NCI-H2029 (cell line): ENCODE data around the gene AHCYL2.
A peak's percentile ranks its signal among the peaks of the same experiment; 100 is the strongest.
"Not testable (repeated sequence)": the region's sequence is repeated elsewhere in the genome, so short reads cannot be mapped to it uniquely, and the experiment has no call there.

Source experiments
- DNase-seq: peaks from one replicate; lab custom pipeline; 2025; lab: John Stamatoyannopoulos, UW

The AHCYL2 gene

GRCh38 chr7:129285111-129285510 lies 60.3 kb downstream of the AHCYL2 start:
- no peak for DNase-seq

GRCh38 chr7:129292861-129293260 lies 68.0 kb downstream of the AHCYL2 start:
- no peak for DNase-seq

- no peak for DNase-seq
Measured at GRCh38 chr7:129295015-129295423, 70.2 kb downstream of the AHCYL2 start.

- DNase-seq: peak; percentile 6
Measured at GRCh38 chr7:129298268-129298893, 73.6 kb downstream of the AHCYL2 start.

DNA sequence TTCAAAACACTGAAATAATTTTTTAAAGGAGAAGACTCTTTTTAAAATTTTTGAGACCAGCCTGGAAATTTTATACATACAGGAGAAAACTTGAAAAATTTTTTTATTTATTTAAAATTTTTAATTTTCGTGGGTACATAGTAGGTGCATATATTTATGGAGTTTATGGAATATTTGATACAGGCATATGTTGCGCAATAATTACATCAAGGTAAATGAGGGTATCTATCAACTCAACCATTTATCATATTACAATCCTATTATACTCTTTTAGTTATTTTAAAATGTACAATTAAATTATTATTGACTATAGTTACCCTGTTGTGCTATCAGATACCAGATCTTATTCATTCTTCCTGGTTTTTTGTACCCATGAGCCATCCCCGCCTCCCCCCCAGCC lies 75.1 kb downstream of the AHCYL2 start:
- no peak for DNase-seq

DNA sequence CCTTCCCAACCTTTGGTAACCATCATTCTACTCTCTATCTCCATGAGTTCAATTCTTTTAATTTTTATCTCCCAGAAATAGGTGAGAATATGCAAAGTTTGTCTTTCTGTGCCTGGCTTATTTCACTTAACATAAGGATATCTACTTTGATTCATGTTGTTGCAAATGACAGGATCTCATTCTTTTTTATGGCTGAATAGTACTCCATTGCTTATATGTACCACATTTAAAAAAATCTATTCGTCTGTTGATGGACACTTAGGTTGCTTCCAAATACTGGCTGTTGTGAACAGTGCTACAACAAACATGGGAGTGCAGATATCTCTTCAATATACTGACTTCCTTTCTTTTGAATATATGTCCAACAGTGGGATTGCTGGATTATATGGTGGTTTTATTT lies 75.5 kb downstream of the AHCYL2 start:
- DNase-seq: not testable (repeated sequence)

DNA sequence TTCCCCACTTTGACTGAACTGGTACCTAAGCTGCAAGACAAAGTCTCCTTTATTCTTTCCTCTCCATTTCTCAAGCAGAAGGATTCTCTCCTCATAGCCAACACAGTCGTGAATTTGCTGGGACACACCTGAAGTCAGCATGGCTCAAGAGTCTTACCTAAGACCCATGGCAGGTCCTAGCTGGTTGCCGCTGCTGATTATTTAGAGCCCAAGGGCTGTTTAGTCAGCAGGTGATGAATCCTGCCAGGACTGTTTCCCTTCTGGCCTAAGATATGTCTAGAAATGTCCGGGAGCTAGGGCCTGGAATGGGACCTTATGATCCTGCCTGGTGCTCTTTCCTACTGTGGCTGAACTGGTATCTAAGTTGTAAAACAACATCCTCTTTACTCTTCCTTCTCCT lies 82.8 kb downstream of the AHCYL2 start:
- DNase-seq: no peak

GRCh38 chr7:129308047-129308446 lies 83.2 kb downstream of the AHCYL2 start:
- DNase-seq: no peak

- DNase-seq: no peak
Measured at GRCh38 chr7:129311429-129311828, 86.6 kb downstream of the AHCYL2 start.

DNA sequence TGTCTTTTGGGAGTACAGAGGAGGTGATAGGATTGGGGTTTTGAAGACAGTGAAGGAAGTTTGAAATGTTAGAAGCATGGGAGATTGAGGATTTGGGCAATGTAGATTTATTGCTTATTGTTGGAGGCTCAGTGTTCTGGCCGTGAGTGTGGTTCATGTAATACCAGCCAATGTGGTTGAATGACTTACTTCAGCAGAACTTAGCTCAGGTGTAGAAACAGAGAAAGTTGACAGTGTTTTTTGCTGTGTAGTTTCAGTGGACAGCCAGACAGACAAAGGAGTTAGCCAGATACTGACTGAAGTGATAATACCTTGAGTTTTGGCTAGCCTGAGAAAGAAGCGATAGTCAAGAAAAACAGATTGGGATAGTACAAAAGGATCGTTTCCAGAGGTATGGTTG lies 88.5 kb downstream of the AHCYL2 start:
- DNase-seq: no peak

DNA sequence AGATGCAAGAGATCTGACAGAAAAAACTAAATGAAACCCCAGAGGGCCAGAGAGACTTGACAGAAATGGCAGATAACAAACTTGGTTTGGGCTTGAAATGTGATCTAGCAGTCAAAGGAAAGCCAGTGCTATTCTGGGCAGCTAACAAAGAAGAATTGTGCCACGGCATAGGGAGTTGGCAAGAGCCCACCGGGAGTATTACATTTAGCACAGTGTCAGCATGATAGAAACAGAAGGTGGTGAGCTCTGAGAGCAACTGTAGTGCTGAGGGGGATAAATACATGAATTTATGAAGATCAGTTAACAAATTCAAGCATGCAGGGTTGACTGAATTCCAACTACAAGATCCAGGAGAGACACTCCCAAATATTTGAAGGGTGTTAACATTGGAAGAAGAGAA lies 91.1 kb downstream of the AHCYL2 start:
- DNase-seq: no peak

DNA sequence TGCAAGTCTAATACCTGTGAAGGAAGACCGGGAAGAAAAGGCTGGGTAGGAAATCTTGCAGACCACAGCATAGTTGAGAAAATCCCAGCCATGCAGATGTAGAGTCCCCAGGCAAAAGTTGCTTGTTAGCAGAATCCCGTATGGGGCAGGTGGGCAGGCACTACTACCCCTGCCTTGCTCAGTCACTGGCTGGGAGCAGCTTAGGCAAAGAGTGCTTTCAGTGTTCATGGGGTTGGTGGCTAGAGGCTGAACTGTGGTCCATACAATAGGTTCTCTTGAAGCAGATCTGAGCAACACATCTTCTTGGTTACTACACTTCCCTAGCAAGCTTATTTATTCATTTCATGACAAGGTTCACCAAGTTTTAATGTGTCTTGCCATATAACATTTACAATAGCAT lies 92.6 kb downstream of the AHCYL2 start:
- DNase-seq: no peak

- no peak for DNase-seq
Measured at GRCh38 chr7:129327076-129327475, 102.2 kb downstream of the AHCYL2 start.

- no peak for DNase-seq
Measured at GRCh38 chr7:129332254-129333035, 107.6 kb downstream of the AHCYL2 start.

DNA sequence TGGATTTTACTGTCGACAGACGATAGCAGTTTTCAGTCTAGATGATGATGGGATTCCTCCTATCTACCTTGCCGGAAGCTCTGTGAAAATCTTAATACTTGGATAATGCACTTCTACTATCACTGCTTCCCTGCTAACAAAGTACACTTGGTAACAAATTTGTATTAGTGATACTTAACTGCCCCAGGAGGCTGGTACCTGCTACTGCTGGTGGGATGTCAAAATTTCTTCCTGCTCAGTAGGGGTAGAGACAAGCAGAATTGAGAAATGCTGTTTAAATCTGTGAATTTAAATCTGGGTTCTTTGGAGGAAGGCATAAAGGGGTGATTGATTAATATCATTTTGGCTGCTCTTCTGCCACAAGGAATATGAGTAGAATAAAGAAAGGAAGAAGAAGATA lies 109.6 kb downstream of the AHCYL2 start:
- no peak for DNase-seq

GRCh38 chr7:129338450-129338849 lies 113.6 kb downstream of the AHCYL2 start:
- no peak for DNase-seq

GRCh38 chr7:129341212-129341611 lies 116.4 kb downstream of the AHCYL2 start:
- DNase-seq: no peak

DNA sequence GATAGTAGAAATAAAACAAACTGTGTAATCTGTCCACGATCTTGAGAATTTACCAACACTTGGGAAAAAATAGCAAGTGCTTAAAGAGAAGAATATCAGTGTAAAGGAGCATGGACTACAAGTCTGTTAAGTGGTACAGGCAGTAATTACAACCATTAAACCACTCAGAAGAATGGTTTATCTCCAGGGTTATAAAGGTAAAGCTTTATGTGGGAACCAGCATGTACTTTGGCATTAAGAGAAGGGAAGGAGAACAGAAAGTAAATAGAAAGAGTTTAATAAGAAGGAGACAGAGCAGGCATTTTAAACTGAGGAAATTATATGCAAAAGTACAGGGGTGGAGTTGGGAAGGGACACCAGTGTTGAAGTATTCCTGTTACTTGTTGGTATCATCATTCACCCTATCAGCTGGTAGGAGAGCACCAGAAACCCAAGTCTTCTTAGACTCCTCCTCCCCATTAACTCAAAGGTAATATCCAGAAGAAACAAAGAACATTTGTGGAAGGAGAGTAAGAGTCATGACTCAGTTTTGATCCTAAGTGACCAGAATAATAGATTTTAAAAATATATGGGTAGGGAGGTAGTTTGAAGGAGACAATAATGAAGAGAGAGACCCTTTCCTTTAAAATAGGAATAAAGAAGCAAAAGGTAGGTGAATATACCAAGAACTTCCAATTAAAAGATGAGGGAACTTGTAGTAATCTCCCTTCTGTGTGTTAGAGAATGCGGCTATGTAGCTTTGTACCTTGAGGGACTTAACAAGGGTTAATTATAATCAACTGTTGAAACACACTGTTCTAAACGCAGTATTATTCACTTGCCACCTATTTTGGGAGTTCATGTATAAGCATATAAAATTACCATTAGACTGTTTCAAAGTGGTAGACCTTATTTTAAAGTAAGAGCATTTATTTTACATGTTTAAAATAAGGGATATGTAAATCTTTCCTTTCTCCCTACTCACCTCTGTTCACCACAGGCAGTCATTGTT lies 117.3 kb downstream of the AHCYL2 start:
- DNase-seq: no peak

DNA sequence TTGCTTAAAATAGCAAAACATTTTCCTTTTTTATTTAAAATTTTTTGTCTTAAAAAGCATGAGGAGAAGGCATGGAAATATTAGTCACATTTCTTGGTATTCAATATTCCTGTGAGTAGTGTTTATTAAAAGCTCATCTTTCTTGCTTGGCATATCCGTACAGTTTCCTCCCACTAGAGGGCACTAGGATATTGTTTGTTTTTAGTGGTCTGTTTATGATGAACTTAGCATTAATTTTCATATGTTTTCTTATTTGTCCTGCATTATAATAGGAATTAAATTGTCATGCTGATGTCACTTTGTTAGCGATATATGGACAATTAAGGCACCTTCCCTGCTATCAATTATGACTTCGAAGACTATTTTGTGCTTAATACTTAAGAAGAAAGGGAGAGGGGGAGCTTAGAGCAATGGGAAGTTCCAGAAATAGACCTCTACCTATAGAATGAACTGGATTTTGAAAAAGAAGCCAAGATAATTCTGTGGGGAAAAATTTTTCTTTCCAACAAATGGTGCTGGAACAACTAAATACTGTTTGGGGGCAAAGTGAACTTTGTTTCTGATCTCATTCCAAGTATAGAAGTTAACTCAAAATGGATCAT lies 118.4 kb downstream of the AHCYL2 start:
- peak; percentile 1 for DNase-seq

- DNase-seq: no peak
Measured at GRCh38 chr7:129347330-129347729, 122.5 kb downstream of the AHCYL2 start.

- no peak for DNase-seq
Measured at GRCh38 chr7:129348023-129348740, 123.4 kb downstream of the AHCYL2 start.
